ENCODE measurements around the gene PRR30.

- TF ChIP-seq POLR2AphosphoS5 (IDR thresholded peaks at IDR 0.05; ENCODE audit: low read depth, low read length), result no peak
- TF ChIP-seq, protein P1, sequence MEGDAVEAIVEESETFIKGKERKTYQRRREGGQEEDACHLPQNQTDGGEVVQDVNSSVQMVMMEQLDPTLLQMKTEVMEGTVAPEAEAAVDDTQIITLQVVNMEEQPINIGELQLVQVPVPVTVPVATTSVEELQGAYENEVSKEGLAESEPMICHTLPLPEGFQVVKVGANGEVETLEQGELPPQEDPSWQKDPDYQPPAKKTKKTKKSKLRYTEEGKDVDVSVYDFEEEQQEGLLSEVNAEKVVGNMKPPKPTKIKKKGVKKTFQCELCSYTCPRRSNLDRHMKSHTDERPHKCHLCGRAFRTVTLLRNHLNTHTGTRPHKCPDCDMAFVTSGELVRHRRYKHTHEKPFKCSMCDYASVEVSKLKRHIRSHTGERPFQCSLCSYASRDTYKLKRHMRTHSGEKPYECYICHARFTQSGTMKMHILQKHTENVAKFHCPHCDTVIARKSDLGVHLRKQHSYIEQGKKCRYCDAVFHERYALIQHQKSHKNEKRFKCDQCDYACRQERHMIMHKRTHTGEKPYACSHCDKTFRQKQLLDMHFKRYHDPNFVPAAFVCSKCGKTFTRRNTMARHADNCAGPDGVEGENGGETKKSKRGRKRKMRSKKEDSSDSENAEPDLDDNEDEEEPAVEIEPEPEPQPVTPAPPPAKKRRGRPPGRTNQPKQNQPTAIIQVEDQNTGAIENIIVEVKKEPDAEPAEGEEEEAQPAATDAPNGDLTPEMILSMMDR (IDR thresholded peaks at IDR 0.05 in 2 of 3, conservative IDR thresholded peaks at IDR 0.05 in 1 of 3; ENCODE audit: borderline replicate concordance in 1 of 3, insufficient read depth in 1 of 3, low read depth in 2 of 3, low read length in 2 of 3), result no peak
- no peak for TF ChIP-seq ZBTB33 (IDR thresholded peaks at IDR 0.05; ENCODE audit: extremely low read depth, insufficient replicate concordance, low read length)
Observed at GRCh38 chr2:27160191-27160590, 21.0 kb upstream of the PRR30 start.

All from HCT116 (cell line).